IPS-NIHi11 (cell line): ENCODE results near the gene CNTNAP1.
"Not testable (repeated sequence)": the region's sequence is repeated elsewhere in the genome, so short reads cannot be mapped to it uniquely, and the experiment has no call there.

ENCODE experiments used
- DNase-seq: peaks from one replicate; pipeline ENCODE4 v3.0.0; 2012; ENCODE audit warnings: mixed read lengths, low spot score

Gene CNTNAP1

GRCh38 chr17:42742916-42743315 lies 60.6 kb downstream of the CNTNAP1 start:
- DNase-seq, result not testable (repeated sequence)

GRCh38 chr17:42743595-42744282 lies 61.4 kb downstream of the CNTNAP1 start:
- DNase-seq, result no peak

GRCh38 chr17:42744283-42744805 lies 62.0 kb downstream of the CNTNAP1 start:
- no peak for DNase-seq

- DNase-seq, result peak; percentile 100
Observed at GRCh38 chr17:42744806-42745617, 62.7 kb downstream of the CNTNAP1 start, which contains the start of gene EZH1. Gene EZH1 (minus strand): TSS chr17:42745040. CDS start chr17:42728941, 16,099 bp downstream.

GRCh38 chr17:42748202-42748907 lies 66.0 kb downstream of the CNTNAP1 start:
- DNase-seq, result no peak

- no peak for DNase-seq
Observed at GRCh38 chr17:42748908-42749798, 66.8 kb downstream of the CNTNAP1 start.
